Measurements from ENCODE around the gene IFITM2. TPM values are rescaled to one million over a fixed set of nuclear protein-coding genes. Genes with fewer than 3 reads are reported as not detected.

IFITM2 gene
- total and polyA plus RNA-seq, 2 donors (not counting 1 experiment from before 2014, with no cell fraction given) = 51.2 to 714 TPM

- no peaks in the 10 kb centered on the region for H3K27me3 ChIP-seq (ENCODE audit: control insufficient read depth, insufficient read depth, low read length)
- no peak overlapping the region for H3K4me2 ChIP-seq (ENCODE audit: extremely low read depth, insufficient read depth, low read length)
- H3K36me3 ChIP-seq (ENCODE audit: control insufficient read depth, insufficient read depth, low read length) = no peaks in the 10 kb centered on the region
- no peaks in the 10 kb centered on the region for H3K79me2 ChIP-seq (ENCODE audit: control insufficient read depth, insufficient read depth, low read length)
- no peak overlapping the region for H3K27ac ChIP-seq (ENCODE audit: insufficient read depth, low read length)
- no peak overlapping the region for H3K4me3 ChIP-seq (replicated peaks in 1 of 4; ENCODE audit: control extremely low read depth in 1 of 4, insufficient read depth in 1 of 4, low read depth in 3 of 4, low read length in 4 of 4)
- H3K9ac ChIP-seq (ENCODE audit: insufficient read depth, low read length) = no peak overlapping the region
- H4K20me1 ChIP-seq (ENCODE audit: control insufficient read depth, extremely low read depth, insufficient read depth, low read length) = no peaks in the 10 kb centered on the region
- no peak overlapping the region for H2AFZ ChIP-seq (ENCODE audit: low read length)
- TF ChIP-seq CTCF (conservative IDR thresholded peaks at IDR 0.05 in 1 of 2, IDR thresholded peaks at IDR 0.05 in 1 of 2; ENCODE audit: low read depth in 1 of 2, low read length in 2 of 2) = no peak
- TF ChIP-seq EZH2 (IDR thresholded peaks at IDR 0.05; ENCODE audit: low read length, missing control alignments) = no peak
- no peaks in the 10 kb centered on the region for H3K9me3 ChIP-seq (ENCODE audit: control insufficient read depth, insufficient read depth, low read depth, low read length)
- no peak for DNase-seq (ENCODE audit: low read depth in 2 of 2)
- peaks cover 8% of the 10 kb centered on the region for H3K4me1 ChIP-seq (ENCODE audit: control insufficient read depth, extremely low read depth, insufficient read depth, low read length)
Measured at GRCh38 chr11:329886-330253, 22.3 kb downstream of the IFITM2 start.

DNA sequence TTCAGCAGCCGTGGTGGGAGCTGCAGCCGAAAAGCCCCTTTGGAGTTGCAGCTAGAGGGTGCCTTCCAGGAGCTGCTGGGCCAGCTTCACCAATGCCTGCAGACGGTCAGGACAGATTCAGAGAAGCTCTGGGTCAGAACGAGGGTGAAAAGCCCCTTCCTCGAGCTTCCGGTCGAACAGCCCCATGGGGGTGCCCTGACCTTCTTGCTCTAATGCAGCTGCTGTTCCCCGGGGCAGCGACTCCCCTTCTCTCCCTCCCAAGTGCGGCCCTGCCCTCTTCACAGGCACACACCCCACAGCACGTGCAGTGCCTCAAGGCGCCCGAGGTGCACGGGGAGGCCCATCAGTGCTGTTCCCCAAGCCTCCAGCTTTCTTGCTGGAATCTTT, 22.7 kb downstream of the IFITM2 start:
- Histone ChIP-seq H3K4me1 (ENCODE audit: control insufficient read depth, extremely low read depth, insufficient read depth, low read length) (peaks cover 8% of the 10 kb centered on the region), H2AFZ (ENCODE audit: low read length) (no peak overlapping the region), H3K9ac (ENCODE audit: insufficient read depth, low read length) (no peak overlapping the region), H3K4me3 (replicated peaks in 1 of 4; ENCODE audit: control extremely low read depth in 1 of 4, insufficient read depth in 1 of 4, low read depth in 3 of 4, low read length in 4 of 4) (no peak overlapping the region), H4K20me1 (ENCODE audit: control insufficient read depth, extremely low read depth, insufficient read depth, low read length) (no peaks in the 10 kb centered on the region), H3K36me3 (ENCODE audit: control insufficient read depth, insufficient read depth, low read length) (no peaks in the 10 kb centered on the region), H3K9me3 (ENCODE audit: control insufficient read depth, insufficient read depth, low read depth, low read length) (no peaks in the 10 kb centered on the region), H3K4me2 (ENCODE audit: extremely low read depth, insufficient read depth, low read length) (no peak overlapping the region), H3K27me3 (ENCODE audit: control insufficient read depth, insufficient read depth, low read length) (no peaks in the 10 kb centered on the region), H3K27ac (ENCODE audit: insufficient read depth, low read length) (no peak overlapping the region), H3K79me2 (ENCODE audit: control insufficient read depth, insufficient read depth, low read length) (no peaks in the 10 kb centered on the region)
- no peak for TF ChIP-seq EZH2 (IDR thresholded peaks at IDR 0.05; ENCODE audit: low read length, missing control alignments)
- TF ChIP-seq CTCF (conservative IDR thresholded peaks at IDR 0.05 in 1 of 2, IDR thresholded peaks at IDR 0.05 in 1 of 2; ENCODE audit: low read depth in 1 of 2, low read length in 2 of 2) = no peak
- no peak for DNase-seq (ENCODE audit: low read depth in 2 of 2)

DNA sequence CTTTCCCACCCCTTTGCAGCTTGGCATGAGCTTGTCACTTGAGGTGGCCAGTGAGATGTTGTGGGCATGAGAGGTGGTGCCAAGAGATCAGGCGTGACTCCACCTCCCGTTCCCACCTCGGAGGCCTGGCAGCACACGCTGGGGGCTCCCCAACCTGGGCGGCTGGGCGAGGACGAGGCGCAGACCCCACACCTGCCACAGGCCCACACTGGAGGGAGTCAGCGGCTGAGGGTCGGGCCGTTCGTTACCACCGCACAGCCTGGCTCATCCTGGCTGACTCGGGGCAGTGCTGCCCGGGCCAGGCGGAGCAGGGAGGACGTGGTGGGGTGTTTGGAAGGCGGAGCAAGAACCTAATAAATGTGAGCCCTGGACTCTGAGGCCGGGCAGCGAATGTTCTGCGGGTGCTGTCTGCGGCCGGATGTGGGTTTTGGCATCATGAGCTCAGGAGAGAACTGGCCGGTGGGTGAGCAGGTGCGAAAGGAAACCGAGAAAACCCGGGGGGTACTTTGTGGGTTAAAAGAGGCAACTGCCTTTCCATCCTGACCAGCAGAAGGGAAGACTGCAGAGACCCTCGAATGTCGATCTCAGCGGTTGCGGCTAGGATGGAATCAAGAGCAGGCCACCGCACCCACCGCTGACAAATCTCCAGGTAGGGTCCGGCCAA, 23.2 kb downstream of the IFITM2 start:
- DNase-seq (ENCODE audit: low read depth in 2 of 2) = no peak
- Histone ChIP-seq H3K27ac (ENCODE audit: insufficient read depth, low read length) (no peak overlapping the region), H4K20me1 (ENCODE audit: control insufficient read depth, extremely low read depth, insufficient read depth, low read length) (no peaks in the 10 kb centered on the region), H3K4me1 (ENCODE audit: control insufficient read depth, extremely low read depth, insufficient read depth, low read length) (peaks cover 8% of the 10 kb centered on the region), H3K9me3 (ENCODE audit: control insufficient read depth, insufficient read depth, low read depth, low read length) (no peaks in the 10 kb centered on the region), H3K36me3 (ENCODE audit: control insufficient read depth, insufficient read depth, low read length) (no peaks in the 10 kb centered on the region), H3K79me2 (ENCODE audit: control insufficient read depth, insufficient read depth, low read length) (no peaks in the 10 kb centered on the region), H2AFZ (ENCODE audit: low read length) (no peak overlapping the region), H3K27me3 (ENCODE audit: control insufficient read depth, insufficient read depth, low read length) (no peaks in the 10 kb centered on the region), H3K4me3 (replicated peaks in 1 of 4; ENCODE audit: control extremely low read depth in 1 of 4, insufficient read depth in 1 of 4, low read depth in 3 of 4, low read length in 4 of 4) (no peak overlapping the region), H3K4me2 (ENCODE audit: extremely low read depth, insufficient read depth, low read length) (no peak overlapping the region), H3K9ac (ENCODE audit: insufficient read depth, low read length) (no peak overlapping the region)
- TF ChIP-seq CTCF (conservative IDR thresholded peaks at IDR 0.05 in 1 of 2, IDR thresholded peaks at IDR 0.05 in 1 of 2; ENCODE audit: low read depth in 1 of 2, low read length in 2 of 2) (no peak), EZH2 (IDR thresholded peaks at IDR 0.05; ENCODE audit: low read length, missing control alignments) (no peak)

Measured in fibroblast of lung (primary cell).